HCT116 (cell line): ENCODE results near the gene IMPG2. TPM values are rescaled to one million over a fixed set of nuclear protein-coding genes. Genes with fewer than 3 reads are reported as not detected.

ENCODE experiments used
- ATAC-seq: fragments of 200-7000 bp; cut with Tn5 transposase; 2 replicates; pipeline ENCODE4 v1.9.1; 2020; ENCODE audit warnings: mild to moderate bottlenecking, moderate library complexity
- Bru-seq: library from RNA; stranded (reverse); fragments of 400-500 nt; gene quantifications from one replicate; lab custom pipeline; 2021; lab: Mats Ljungman, UMichigan
- BruChase-seq, 2 experiments: library from RNA; stranded (reverse); fragments of 400-500 nt; gene quantifications; one replicate each; lab custom pipeline; 2021; lab: Mats Ljungman, UMichigan
- BruUV-seq: library from RNA; stranded (reverse); fragments of 400-500 nt; replicated peaks from 2 replicates; lab custom pipeline; 2021; lab: Mats Ljungman, UMichigan
- CTCF ChIA-PET: fragments of 300-600 bp; sonication (Branson Sonifier 250); formaldehyde crosslinking; loops from one replicate; lab custom pipeline; 2021; ENCODE audit warnings: antibody characterized with exemption; lab: Charles Lee
- POLR2A ChIA-PET: fragments of 300-600, 350-600 bp; sonication (Branson Sonifier 250); formaldehyde crosslinking; loops from one replicate; lab custom pipeline; 2021; ENCODE audit warnings: antibody characterized with exemption; lab: Charles Lee
- RAD21 ChIA-PET, 2 experiments: fragments of 300-600 bp; sonication (Branson Sonifier 250); formaldehyde crosslinking; loops; one replicate each; lab custom pipeline; 2023; ENCODE audit warnings: low total read pairs in 2 of 2; ENCODE audit not compliant: uncharacterized antibody in 2 of 2, unreplicated experiment in 2 of 2, low non-redundant PET in 1 of 2; lab: Charles Lee
- DNase-seq: peaks from one replicate; pipeline ENCODE4 v3.0.0-alpha.2; 2010; ENCODE audit warnings: low read depth, low spot score
- H2AFZ ChIP-seq: fragments of 200-600 bp; shearing (Covaris generic), sonication (generic); 2 replicates; pipeline ENCODE4 v1.6.1; 2017; ENCODE audit warnings: low read depth, mixed run types, mixed read lengths, antibody characterized with exemption, low read length; ENCODE audit not compliant: poor library complexity, severe bottlenecking
- H3K27ac ChIP-seq: 2 replicates; pipeline ENCODE4 v1.5.1; 2012; ENCODE audit warnings: low read depth, low read length
- H3K27me3 ChIP-seq: fragments of 200-600 bp; sonication (generic); 2 replicates; pipeline ENCODE4 v1.6.1; 2016; ENCODE audit warnings: mixed run types, low read length, mixed read lengths; ENCODE audit not compliant: insufficient read depth
- H3K36me3 ChIP-seq, 2 experiments: fragments of 200-500 bp in 1 of 2; fragments of 200-600 bp in 1 of 2; sonication (Bioruptor generic) in 1 of 2; sonication (generic) in 1 of 2; 2 replicates each; pipeline versions ENCODE4 v1.5.1 to v1.6.1; 2014 to 2016; ENCODE audit warnings: low read length in 2 of 2, inconsistent platforms in 1 of 2, mixed read lengths in 1 of 2, mixed run types in 1 of 2; ENCODE audit not compliant: insufficient read depth in 2 of 2, control insufficient read depth in 1 of 2
- H3K4me1 ChIP-seq, 2 experiments: fragments of 200-600 bp in 1 of 2; sonication (generic) in 1 of 2; 2 replicates each; pipeline versions ENCODE4 v1.5.1 to v1.6.1; 2012 to 2017; ENCODE audit warnings: low read length in 2 of 2, inconsistent platforms in 1 of 2, mild to moderate bottlenecking in 1 of 2, mixed read lengths in 1 of 2, mixed run types in 1 of 2, moderate library complexity in 1 of 2; ENCODE audit not compliant: insufficient read depth in 2 of 2, control insufficient read depth in 1 of 2
- H3K4me2 ChIP-seq: fragments of 200-600 bp; sonication (generic); 2 replicates; pipeline ENCODE4 v1.6.1; 2017; ENCODE audit warnings: mixed run types, low read length, mixed read lengths
- H3K4me3 ChIP-seq, 2 experiments: fragments of 200-600 bp in 1 of 2; sonication (generic) in 1 of 2; replicated peaks in 1 of 2; 2 replicates each; pipeline ENCODE4 v1.5.1; 2011 to 2016; ENCODE audit warnings: low read length in 2 of 2, control low read depth in 1 of 2, low read depth in 1 of 2, mild to moderate bottlenecking in 1 of 2, mixed read lengths in 1 of 2, mixed run types in 1 of 2
- H3K79me2 ChIP-seq: fragments of 200-600 bp; sonication (generic); 2 replicates; pipeline ENCODE4 v1.6.1; 2017; ENCODE audit warnings: mild to moderate bottlenecking, mixed run types, low read length, moderate library complexity, mixed read lengths; ENCODE audit not compliant: insufficient read depth
- H3K9ac ChIP-seq: fragments of 200-600 bp; sonication (generic); 2 replicates; pipeline ENCODE4 v1.6.1; 2016; ENCODE audit warnings: low read length, mixed read lengths
- H3K9me2 ChIP-seq: fragments of 200-600 bp; sonication (generic), shearing (Covaris generic); 2 replicates; pipeline ENCODE4 v1.6.1; 2017; ENCODE audit warnings: mixed run types, mild to moderate bottlenecking, moderate library complexity; ENCODE audit not compliant: insufficient read depth
- H3K9me3 ChIP-seq, 2 experiments: fragments of 200-500 bp in 1 of 2; fragments of 200-600 bp in 1 of 2; sonication (Bioruptor generic) in 1 of 2; sonication (generic) in 1 of 2; 2 replicates each; pipeline ENCODE4 v1.6.1; 2014 to 2017; ENCODE audit warnings: low read length in 2 of 2, mixed read lengths in 2 of 2, inconsistent platforms in 1 of 2, low read depth in 1 of 2, mild to moderate bottlenecking in 1 of 2, mixed run types in 1 of 2, moderate library complexity in 1 of 2; ENCODE audit not compliant: control insufficient read depth in 1 of 2, insufficient read depth in 1 of 2
- H4K20me1 ChIP-seq: fragments of 200-600 bp; sonication (generic), shearing (Covaris generic); 2 replicates; pipeline ENCODE4 v1.6.1; 2017; ENCODE audit warnings: mixed run types, mild to moderate bottlenecking, moderate library complexity; ENCODE audit not compliant: insufficient read depth
- EGR1 ChIP-seq: IDR thresholded peaks from 2 replicates; pipeline ENCODE4 v1.6.1; 2012; ENCODE audit warnings: low read depth
- ELF1 ChIP-seq: IDR thresholded peaks from 2 replicates; pipeline ENCODE4 v1.6.1; 2012; ENCODE audit warnings: low read depth, borderline replicate concordance
- EZH2 ChIP-seq: fragments of 200-600 bp; sonication (generic); IDR thresholded peaks from 2 replicates; pipeline ENCODE4 v1.6.1; 2017; ENCODE audit warnings: antibody characterized with exemption, mixed run types
- FOSL1 ChIP-seq: IDR thresholded peaks from 2 replicates; pipeline ENCODE4 v1.6.1; 2012; ENCODE audit warnings: low read depth
- POLR2AphosphoS5 ChIP-seq: IDR thresholded peaks from 2 replicates; pipeline ENCODE4 v1.6.1; 2011; ENCODE audit warnings: mild to moderate bottlenecking, low read depth, low read length, moderate library complexity
- RAD21 ChIP-seq: IDR thresholded peaks from 2 replicates; pipeline ENCODE4 v1.6.1; 2012; ENCODE audit warnings: low read depth, mild to moderate bottlenecking
- SIN3A ChIP-seq: IDR thresholded peaks from 2 replicates; pipeline ENCODE4 v1.6.1; 2012; ENCODE audit warnings: low read depth
- TCF7L2 ChIP-seq: IDR thresholded peaks from 2 replicates; pipeline ENCODE4 v1.7.0; 2011; ENCODE audit warnings: borderline replicate concordance, inconsistent platforms; ENCODE audit not compliant: insufficient read depth, insufficient read length; ENCODE audit errors: extremely low read depth
- YY1 ChIP-seq: IDR thresholded peaks from 2 replicates; pipeline ENCODE4 v1.6.1; 2011; ENCODE audit warnings: low read length, low read depth, moderate library complexity, mild to moderate bottlenecking; ENCODE audit not compliant: insufficient replicate concordance; ENCODE audit errors: extremely low read depth
- ZFX ChIP-seq: fragments of 450-650 bp; IDR thresholded peaks from 2 replicates; pipeline ENCODE4 v1.6.1; 2017
- intact Hi-C: fragments of 100-400 bp; cut with micrococcal nuclease; formaldehyde crosslinking; loops from 2 replicates; pipeline ENCODE4 v1.10.0; 2022
- long read RNA-seq: library from polyadenylated mRNA; unstranded; transcript quantifications from one replicate; pipeline ENCODE4 v2.0.0, GENCODE V29; 2021; ENCODE audit not compliant: unreplicated experiment
- polyA plus RNA-seq: library from polyadenylated mRNA; unstranded; fragments of >200 nt; gene quantifications from 2 replicates; pipeline ENCODE4 v1.2.1, GENCODE V29; 2012; ENCODE audit warnings: missing spikeins
- total RNA-seq: library from RNA; stranded (reverse); gene quantifications from one replicate; pipeline ENCODE4 v1.2.1, GENCODE V29; 2021; ENCODE audit not compliant: unreplicated experiment
- TF ChIP-seq, protein P1 (sequence below): IDR thresholded peaks from 2 replicates; pipeline ENCODE4 v1.6.1; 2012; ENCODE audit warnings: low read depth
- TF ChIP-seq, protein P2 (sequence below): IDR thresholded peaks from 2 replicates; pipeline ENCODE4 v1.6.1; 2012

IMPG2 gene
- total RNA-seq (0.20 TPM), Bru-seq, nascent RNA (percentile 40 among the genes with signal in this experiment), BruChase-seq, experiment 1, labeled RNA remaining after a 6-hour chase (percentile 37 among the genes with signal in this experiment), BruChase-seq, experiment 2, labeled RNA remaining after a 2-hour chase (percentile 40 among the genes with signal in this experiment)
- polyA plus RNA-seq, result 0.01 and 0.07 TPM in 2 replicates
- long read RNA-seq, result 0 reads

- ChIA-PET POLR2A (no interaction called here), CTCF (no interaction called here), RAD21 (no interaction called here)
- BruUV-seq, result no TSS peak
- Histone ChIP-seq H3K27ac (no peak within 1 kb of the TSS), H2AFZ (no peak within 1 kb of the TSS), H3K9me2 (no peaks in the 10 kb centered on the region), H3K4me1 (no peaks in the 10 kb centered on the region), H3K9me3 (no peaks in the 10 kb centered on the region), H3K4me2 (no peak within 1 kb of the TSS), H4K20me1 (no peaks in the 10 kb centered on the region), H3K27me3 (no peaks in the 10 kb centered on the region), H3K4me3 (no peak within 1 kb of the TSS), H3K36me3 (no peaks in the 10 kb centered on the region), H3K79me2 (no peaks in the 10 kb centered on the region), H3K9ac (no peak within 1 kb of the TSS)
- TF ChIP-seq ELF1, result no peak
- no peak for TF ChIP-seq ZFX
- no peak for TF ChIP-seq TCF7L2
- no peak for TF ChIP-seq EGR1
- TF ChIP-seq YY1, result no peak
- TF ChIP-seq, protein P1, sequence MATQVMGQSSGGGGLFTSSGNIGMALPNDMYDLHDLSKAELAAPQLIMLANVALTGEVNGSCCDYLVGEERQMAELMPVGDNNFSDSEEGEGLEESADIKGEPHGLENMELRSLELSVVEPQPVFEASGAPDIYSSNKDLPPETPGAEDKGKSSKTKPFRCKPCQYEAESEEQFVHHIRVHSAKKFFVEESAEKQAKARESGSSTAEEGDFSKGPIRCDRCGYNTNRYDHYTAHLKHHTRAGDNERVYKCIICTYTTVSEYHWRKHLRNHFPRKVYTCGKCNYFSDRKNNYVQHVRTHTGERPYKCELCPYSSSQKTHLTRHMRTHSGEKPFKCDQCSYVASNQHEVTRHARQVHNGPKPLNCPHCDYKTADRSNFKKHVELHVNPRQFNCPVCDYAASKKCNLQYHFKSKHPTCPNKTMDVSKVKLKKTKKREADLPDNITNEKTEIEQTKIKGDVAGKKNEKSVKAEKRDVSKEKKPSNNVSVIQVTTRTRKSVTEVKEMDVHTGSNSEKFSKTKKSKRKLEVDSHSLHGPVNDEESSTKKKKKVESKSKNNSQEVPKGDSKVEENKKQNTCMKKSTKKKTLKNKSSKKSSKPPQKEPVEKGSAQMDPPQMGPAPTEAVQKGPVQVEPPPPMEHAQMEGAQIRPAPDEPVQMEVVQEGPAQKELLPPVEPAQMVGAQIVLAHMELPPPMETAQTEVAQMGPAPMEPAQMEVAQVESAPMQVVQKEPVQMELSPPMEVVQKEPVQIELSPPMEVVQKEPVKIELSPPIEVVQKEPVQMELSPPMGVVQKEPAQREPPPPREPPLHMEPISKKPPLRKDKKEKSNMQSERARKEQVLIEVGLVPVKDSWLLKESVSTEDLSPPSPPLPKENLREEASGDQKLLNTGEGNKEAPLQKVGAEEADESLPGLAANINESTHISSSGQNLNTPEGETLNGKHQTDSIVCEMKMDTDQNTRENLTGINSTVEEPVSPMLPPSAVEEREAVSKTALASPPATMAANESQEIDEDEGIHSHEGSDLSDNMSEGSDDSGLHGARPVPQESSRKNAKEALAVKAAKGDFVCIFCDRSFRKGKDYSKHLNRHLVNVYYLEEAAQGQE, result no peak
- TF ChIP-seq RAD21, result no peak
- TF ChIP-seq FOSL1, result no peak
- TF ChIP-seq, protein P2, sequence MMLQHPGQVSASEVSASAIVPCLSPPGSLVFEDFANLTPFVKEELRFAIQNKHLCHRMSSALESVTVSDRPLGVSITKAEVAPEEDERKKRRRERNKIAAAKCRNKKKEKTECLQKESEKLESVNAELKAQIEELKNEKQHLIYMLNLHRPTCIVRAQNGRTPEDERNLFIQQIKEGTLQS, result no peak
- TF ChIP-seq SIN3A, result no peak
- no peak for TF ChIP-seq POLR2AphosphoS5
- TF ChIP-seq EZH2, result no peak
- intact Hi-C loops, result no loop called here
- DNase-seq (no peak), ATAC-seq (no peak)
These were observed at the start of gene IMPG2 for GRCh38 chr3:101320475-101320874. IMPG2 (minus strand) TSS chr3:101320575; CDS start chr3:101320372, 203 bp downstream.
